ENCODE measurements around the gene FBXW9. TPM values are rescaled to one million over a fixed set of nuclear protein-coding genes. Genes with fewer than 3 reads are reported as not detected.
"Not testable (repeated sequence)": the region's sequence is repeated elsewhere in the genome, so short reads cannot be mapped to it uniquely, and the experiment has no call there.

The FBXW9 gene
- total and polyA plus RNA-seq, 9 donors = 0.37 to 14.8 (median 5.2) TPM

- Histone ChIP-seq H3K36me3 (no peaks in the 10 kb centered on the region), H3K9me3 (no peaks in the 10 kb centered on the region), H3K27ac (no peak overlapping the region), H3K4me3 (no peak overlapping the region), H3K4me1 (ENCODE audit: insufficient read depth) (peaks cover 7% of the 10 kb centered on the region), H3K27me3 (no peaks in the 10 kb centered on the region)
- TF ChIP-seq POLR2A (IDR thresholded peaks at IDR 0.05) = no peak
- no peak for TF ChIP-seq EP300 (IDR thresholded peaks at IDR 0.05)
- TF ChIP-seq, protein P1, sequence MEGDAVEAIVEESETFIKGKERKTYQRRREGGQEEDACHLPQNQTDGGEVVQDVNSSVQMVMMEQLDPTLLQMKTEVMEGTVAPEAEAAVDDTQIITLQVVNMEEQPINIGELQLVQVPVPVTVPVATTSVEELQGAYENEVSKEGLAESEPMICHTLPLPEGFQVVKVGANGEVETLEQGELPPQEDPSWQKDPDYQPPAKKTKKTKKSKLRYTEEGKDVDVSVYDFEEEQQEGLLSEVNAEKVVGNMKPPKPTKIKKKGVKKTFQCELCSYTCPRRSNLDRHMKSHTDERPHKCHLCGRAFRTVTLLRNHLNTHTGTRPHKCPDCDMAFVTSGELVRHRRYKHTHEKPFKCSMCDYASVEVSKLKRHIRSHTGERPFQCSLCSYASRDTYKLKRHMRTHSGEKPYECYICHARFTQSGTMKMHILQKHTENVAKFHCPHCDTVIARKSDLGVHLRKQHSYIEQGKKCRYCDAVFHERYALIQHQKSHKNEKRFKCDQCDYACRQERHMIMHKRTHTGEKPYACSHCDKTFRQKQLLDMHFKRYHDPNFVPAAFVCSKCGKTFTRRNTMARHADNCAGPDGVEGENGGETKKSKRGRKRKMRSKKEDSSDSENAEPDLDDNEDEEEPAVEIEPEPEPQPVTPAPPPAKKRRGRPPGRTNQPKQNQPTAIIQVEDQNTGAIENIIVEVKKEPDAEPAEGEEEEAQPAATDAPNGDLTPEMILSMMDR (IDR thresholded peaks at IDR 0.05) = no peak
- WGBS, 3 donors = 90 to 96% (median 92%) methylated on average over 9 of the region's 9 CpGs
- no peak for DNase-seq
- intact Hi-C loops (cut with DNase I) = no loop called here
These were observed 31.5 kb upstream of the FBXW9 start for GRCh38 chr19:12727745-12728433.

DNA sequence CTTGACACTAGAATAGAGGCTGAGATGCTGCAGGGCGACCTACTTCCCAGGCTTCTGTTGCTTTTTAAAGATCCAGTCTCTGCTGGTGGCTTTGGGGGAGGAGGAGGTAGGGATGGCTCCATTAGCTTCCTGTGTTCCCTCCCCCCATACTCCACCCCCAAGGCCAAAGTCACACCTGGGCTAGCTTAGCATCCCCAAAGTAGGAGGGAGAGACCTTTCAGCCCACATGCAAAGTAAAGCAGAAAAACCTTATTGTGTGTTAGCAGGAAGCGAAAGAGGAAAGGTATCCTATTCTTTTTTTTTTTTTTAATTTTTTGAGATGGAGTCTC is 30.5 kb upstream of the FBXW9 start:
- H3K36me3 ChIP-seq = no peaks in the 10 kb centered on the region
- no peak overlapping the region for H3K4me3 ChIP-seq
- 91 to 96% (median 94%) methylated on average over 2 of the region's 2 CpGs for WGBS, 3 donors

GRCh38 chr19:12725612-12726011 is 29.2 kb upstream of the FBXW9 start:
- intact Hi-C loops (cut with DNase I); H3K4me1 ChIP-seq (ENCODE audit: insufficient read depth); H3K27me3 ChIP-seq; H3K4me3 ChIP-seq; H3K27ac ChIP-seq; DNase-seq; H3K36me3 ChIP-seq; H3K9me3 ChIP-seq: not testable (repeated sequence)
- WGBS, 3 donors = 89 to 91% (median 90%) methylated on average over 10 of the region's 10 CpGs

More for the DNA sequence above, 30.5 kb upstream of the FBXW9 start:
- TF ChIP-seq POLR2A (IDR thresholded peaks at IDR 0.05) = no peak
- Histone ChIP-seq H3K27ac (no peak overlapping the region), H3K27me3 (no peaks in the 10 kb centered on the region), H3K4me1 (ENCODE audit: insufficient read depth) (peaks cover 4% of the 10 kb centered on the region), H3K9me3 (no peaks in the 10 kb centered on the region)
- intact Hi-C loops (cut with DNase I) = no loop called here
- no peak for DNase-seq

DNA sequence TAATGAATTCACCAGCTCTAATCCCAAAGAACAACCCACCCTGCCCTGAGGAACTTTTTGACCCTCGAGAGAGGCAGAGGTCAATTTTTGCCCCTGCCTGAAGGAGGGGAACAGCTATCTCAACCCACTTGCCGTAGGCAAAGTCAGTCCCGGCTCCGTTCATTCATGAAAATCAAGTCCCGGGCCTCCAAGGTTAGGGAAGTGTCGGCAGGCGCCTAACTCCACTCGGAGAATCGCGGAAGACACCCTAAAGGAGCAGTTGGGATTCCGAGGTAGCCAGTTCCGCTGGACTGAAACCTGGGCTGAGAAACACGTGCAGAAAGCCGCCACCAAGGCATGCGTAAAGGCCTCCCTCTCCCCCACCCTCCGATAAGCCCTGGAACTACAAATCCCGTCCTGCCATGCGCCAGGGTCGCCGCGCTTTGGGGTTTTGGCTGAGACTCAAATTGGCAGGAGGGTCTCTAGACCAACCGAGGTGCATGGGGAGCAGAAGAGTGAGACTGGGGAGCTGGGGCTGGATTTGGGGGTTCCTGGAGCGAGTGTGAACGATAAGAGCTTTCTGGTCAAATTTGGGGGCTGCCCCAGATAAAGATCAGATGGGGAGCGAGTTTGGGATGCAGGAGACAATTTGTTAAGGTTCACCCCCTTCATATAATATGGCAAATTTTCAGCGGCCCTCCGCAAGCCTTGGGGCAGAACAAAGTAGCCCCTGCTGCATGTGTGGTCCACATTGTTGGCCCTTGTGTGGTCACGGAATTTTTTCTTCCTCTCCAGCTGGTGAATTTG is 27.4 kb upstream of the FBXW9 start, which contains the start of gene TNPO2:
TSS of gene TNPO2 (minus strand) at position 292 of the 786 bp plus-strand sequence. CDS start 2,955 bp downstream, outside the sequence.
- Histone ChIP-seq H3K9me3 (no peaks in the 10 kb centered on the region), H3K27me3 (no peaks in the 10 kb centered on the region), H3K36me3 (no peaks in the 10 kb centered on the region), H3K4me1 (ENCODE audit: insufficient read depth) (peaks cover 8% of the 10 kb centered on the region), H3K4me3 (peak within 1 kb of the TSS; percentile 78), H3K27ac (peak within 1 kb of the TSS; percentile 91 to 99)
- intact Hi-C loops (cut with DNase I) = no loop called here
- WGBS, 3 donors = 1 to 2% (median 1%) methylated on average over 28 of the region's 28 CpGs
- DNase-seq = peak; percentile 49 to 71 (median 58)
- TF ChIP-seq EP300 (IDR thresholded peaks at IDR 0.05) = no peak
- TF ChIP-seq, protein P1 (IDR thresholded peaks at IDR 0.05) = no peak
- no peak for TF ChIP-seq POLR2A (IDR thresholded peaks at IDR 0.05)

DNA sequence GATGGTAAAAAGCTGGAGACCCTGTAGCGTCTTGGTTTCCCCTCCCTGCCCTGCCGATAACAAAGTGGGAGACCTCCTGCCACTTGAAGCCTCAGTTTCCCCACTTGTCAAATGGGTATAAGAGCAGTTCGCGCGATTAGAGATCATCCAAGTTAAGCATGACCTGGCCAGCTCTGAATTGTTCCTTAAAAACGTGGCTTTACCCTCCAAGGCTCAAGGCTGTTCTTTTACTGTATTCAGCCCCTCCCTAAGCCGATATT is 26.9 kb upstream of the FBXW9 start:
- no peaks in the 10 kb centered on the region for H3K27me3 ChIP-seq
- H3K4me1 ChIP-seq (ENCODE audit: insufficient read depth) = peaks cover 8% of the 10 kb centered on the region
- no peak for DNase-seq
- intact Hi-C loops (cut with DNase I) = no loop called here
- H3K4me3 ChIP-seq = peak overlapping the region; percentile 78
- peak overlapping the region in 1 of 2 donors; percentile 91 for H3K27ac ChIP-seq
- H3K36me3 ChIP-seq = no peaks in the 10 kb centered on the region
- no peaks in the 10 kb centered on the region for H3K9me3 ChIP-seq
- TF ChIP-seq EP300 (IDR thresholded peaks at IDR 0.05) (no peak), POLR2A (IDR thresholded peaks at IDR 0.05) (no peak)
- TF ChIP-seq, protein P1 (IDR thresholded peaks at IDR 0.05) = no peak
- WGBS, 3 donors = 0 to 1% (median 0%) methylated on average over 7 of the region's 7 CpGs
